GM21619 (cell line): ENCODE results near the gene CNTN4.

ENCODE experiments used
- ATAC-seq: cut with Tn5 transposase; IDR thresholded peaks from one replicate; pipeline ENCODE4 v1.9.1; 2021; ENCODE audit not compliant: unreplicated experiment

The CNTN4 gene

GRCh38 chr3:2148561-2149340 lies 50.1 kb downstream of the CNTN4 start:
- ATAC-seq: no peak

DNA sequence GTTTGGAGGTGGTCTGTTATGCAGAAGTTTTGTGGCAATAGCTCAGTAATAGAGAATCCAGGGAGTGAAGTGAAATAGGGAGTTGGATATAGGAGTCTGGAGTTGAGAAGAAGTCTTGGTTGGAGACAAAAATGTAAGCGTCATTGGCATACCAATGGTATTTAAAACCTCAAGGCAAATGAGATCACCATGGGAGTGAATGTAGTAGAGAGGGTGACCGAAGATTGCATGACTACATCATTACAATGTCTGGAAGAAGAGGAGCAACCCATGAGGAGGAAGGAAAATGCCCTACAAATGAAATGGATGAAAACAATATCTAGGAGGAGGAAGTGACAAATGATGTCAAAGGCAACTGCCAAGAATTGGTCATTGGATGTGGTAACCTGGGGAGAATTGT lies 54.4 kb downstream of the CNTN4 start:
- no peak for ATAC-seq

GRCh38 chr3:2153547-2153946 lies 54.9 kb downstream of the CNTN4 start:
- ATAC-seq: no peak

- no peak for ATAC-seq
Observed at GRCh38 chr3:2154621-2155020, 56.0 kb downstream of the CNTN4 start.

DNA sequence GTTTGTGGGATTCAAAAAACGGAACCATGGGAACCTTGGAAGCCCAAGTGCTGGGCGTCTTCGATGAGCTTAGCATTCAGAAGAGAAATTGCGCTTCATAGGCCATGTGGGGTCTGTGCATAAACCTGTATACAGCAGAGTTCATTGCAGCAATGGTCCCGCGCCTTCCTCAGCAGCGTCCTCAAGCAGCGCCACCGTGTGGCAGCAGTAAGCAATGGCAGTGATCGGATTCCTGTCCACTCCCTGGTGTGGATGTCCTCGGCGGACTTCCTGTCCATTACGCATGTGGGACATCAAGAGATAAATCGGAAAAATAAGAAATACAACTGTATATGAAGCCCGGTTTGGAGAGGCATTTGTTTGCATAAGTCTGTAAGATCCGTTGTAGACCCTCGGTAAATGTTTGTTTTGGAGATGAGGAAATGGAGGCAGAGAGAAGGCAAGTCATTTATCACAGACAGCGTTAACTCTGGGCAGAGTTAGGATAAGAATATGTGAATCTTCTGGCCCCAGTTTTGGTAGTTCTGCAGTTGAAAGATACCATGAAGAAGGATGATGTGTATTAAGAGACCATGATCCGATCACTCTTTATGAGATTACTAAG lies 57.7 kb downstream of the CNTN4 start:
- ATAC-seq: no peak

GRCh38 chr3:2158828-2159227 lies 60.2 kb downstream of the CNTN4 start:
- ATAC-seq: no peak

DNA sequence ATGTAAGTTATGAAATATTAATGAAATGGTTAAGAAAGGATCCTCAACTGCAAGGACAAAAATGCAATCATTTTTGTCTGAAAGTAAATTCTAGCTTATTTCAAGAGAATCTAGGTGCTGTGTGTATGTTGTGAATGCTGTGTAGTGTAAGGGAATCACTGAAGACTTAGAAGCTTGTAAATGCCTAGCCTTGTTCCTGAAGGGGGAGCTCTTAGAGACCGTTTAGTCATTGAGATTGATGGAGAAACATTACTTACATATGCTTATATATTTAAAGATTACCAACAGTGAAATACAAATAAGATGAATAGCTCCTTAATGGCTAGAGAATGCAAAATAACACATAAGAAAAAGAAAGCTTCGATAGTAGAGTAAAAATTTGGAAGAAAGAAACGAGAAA lies 67.9 kb downstream of the CNTN4 start:
- no peak for ATAC-seq

GRCh38 chr3:2172561-2173171 lies 74.0 kb downstream of the CNTN4 start:
- no peak for ATAC-seq

DNA sequence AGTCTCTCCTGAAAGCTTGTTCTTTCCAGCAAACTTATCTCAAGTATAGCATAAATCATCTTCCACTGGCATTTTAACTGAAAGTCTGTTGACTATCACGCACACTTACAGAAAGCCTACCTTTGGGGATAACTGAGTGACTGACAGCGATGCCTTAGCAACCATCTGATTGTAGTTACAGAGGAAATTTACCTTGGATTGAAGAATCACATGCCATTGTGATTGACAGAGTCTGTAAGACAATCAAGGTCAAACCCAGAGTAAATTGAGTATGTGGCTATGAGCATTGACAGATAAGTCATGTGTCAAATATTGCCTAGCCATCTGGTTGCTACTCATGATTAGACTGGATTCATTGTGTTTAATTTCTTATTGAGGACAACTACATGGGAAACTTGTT lies 82.0 kb downstream of the CNTN4 start:
- no peak for ATAC-seq

- ATAC-seq: no peak
Observed at GRCh38 chr3:2198776-2199279, 100.2 kb downstream of the CNTN4 start.

- no peak for ATAC-seq
Observed at GRCh38 chr3:2204054-2204453, 105.4 kb downstream of the CNTN4 start.

GRCh38 chr3:2205692-2206091 lies 107.0 kb downstream of the CNTN4 start:
- ATAC-seq: no peak

DNA sequence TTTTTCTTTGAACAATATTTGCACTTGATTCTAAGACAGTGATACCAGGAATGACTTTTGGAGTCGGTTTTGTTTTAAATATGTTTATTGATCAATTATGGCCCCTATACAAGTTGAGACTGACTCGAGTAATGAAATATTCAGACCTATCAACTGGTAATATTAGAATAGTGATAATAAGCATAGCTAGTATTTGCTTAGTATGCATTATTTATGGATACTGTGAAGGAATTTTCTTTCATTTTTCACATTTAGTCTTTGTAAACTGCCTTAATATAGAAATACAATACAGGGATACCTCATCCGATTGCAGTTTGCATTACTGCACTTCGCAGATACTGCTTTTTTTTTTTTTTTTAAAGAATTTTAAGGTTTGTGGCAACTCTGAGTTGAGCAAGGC lies 107.9 kb downstream of the CNTN4 start:
- ATAC-seq: no peak

- no peak for ATAC-seq
Observed at GRCh38 chr3:2211568-2211967, 112.9 kb downstream of the CNTN4 start.

- no peak for ATAC-seq
Observed at GRCh38 chr3:2212206-2212605, 113.5 kb downstream of the CNTN4 start.

- ATAC-seq: no peak
Observed at GRCh38 chr3:2218375-2218774, 119.7 kb downstream of the CNTN4 start.

DNA sequence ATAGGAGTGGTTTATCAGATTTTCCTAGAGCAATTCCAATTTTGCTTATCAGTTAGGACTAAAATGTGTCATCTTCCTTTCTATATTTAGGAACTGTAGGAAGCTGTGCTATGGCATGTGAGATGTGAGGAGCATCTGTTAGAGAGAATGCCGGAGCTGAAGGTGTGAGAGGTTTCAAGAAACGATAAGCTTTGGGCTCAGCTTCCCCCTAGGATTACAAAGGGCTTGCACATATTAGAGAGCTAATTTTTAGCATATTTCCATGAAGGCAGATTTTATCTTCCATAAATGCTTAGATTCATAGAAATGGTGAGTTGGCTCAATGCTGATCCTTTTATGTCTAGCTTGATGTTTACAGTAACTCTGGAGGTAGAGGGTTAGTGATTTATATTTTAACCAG lies 120.2 kb downstream of the CNTN4 start:
- ATAC-seq: no peak

DNA sequence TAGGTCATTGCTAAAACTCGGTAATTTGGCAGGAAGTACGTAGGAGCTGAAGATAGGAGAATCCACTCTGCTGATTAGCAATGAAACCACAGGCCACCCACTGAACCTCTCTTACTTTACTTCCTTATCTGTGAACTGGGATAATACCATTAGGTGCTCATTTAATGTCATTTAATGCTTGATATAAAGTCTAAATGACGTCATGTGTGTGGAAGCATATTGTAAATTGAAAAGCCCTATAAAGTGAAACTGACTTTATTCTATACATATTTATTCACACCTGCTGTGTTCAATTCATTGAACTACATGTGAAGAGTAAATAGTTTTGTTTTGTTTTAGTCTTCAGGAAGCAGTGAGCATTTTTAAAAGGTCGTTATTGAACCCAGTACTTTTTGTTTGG lies 137.5 kb downstream of the CNTN4 start:
- ATAC-seq: no peak

GRCh38 chr3:2244137-2244536 lies 145.5 kb downstream of the CNTN4 start:
- ATAC-seq: no peak

GRCh38 chr3:2246873-2247648 lies 148.4 kb downstream of the CNTN4 start:
- ATAC-seq: no peak

DNA sequence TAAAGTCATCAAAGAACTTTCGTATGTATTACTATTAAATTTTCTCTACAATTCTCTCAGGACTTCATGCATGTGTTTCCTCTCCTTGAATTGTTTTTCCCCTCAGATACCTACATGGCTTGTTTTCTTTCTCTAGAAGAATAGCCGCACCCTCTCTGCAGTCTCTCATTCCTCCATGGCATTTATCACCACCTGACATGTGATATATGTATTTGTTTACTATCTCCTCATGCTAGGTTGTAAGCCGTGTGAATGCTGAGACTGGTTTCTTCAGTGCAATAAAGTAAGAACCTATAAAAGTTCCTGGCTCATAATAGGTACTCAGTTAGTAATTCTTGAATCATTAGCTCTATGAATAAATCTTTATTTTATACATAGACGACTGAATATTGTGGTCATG lies 149.2 kb downstream of the CNTN4 start:
- no peak for ATAC-seq
